ENCODE data around the gene N4BP2L2.

DNA sequence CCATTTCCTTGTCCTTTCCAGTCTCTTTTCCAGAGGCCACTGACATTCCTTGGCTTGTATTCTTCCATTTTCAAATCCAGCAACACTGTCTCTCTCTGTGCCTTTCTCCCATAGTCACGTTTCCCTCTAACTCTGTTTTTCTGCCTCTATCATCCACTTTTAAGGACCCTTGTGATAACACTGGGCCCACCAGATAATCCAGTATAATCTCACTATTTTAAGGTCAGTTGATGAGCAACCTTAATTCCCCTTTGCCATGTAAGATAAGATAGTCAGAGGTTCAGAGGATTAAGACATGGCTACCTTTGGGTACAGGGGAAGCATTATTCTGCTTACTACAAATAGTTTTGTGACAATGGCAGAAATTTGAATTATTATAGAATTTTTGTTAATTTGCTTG, 64.9 kb downstream of the N4BP2L2 start:
- TF ChIP-seq GATA3 (IDR thresholded peaks at IDR 0.05; ENCODE audit: low read depth, low read length) (no peak), GATA2 (IDR thresholded peaks at IDR 0.05; ENCODE audit: low read depth, low read length) (no peak)

Data from SH-SY5Y (cell line).